HUES64 (cell line): Measurements from ENCODE around the gene RALBP1.
"Not testable (repeated sequence)": the region's sequence is repeated elsewhere in the genome, so short reads cannot be mapped to it uniquely, and the experiment has no call there.

Experiments used
- H3K27ac ChIP-seq: 2 replicates; pipeline ENCODE4 v1.7.0; 2013; ENCODE audit warnings: low read depth, low read length, inconsistent platforms
- H3K27me3 ChIP-seq: 2 replicates; pipeline ENCODE4 v1.6.1; 2013; ENCODE audit warnings: mild to moderate bottlenecking, low read length; ENCODE audit not compliant: insufficient read depth
- H3K36me3 ChIP-seq: 2 replicates; pipeline ENCODE4 v1.6.1; 2013; ENCODE audit warnings: mild to moderate bottlenecking, low read length; ENCODE audit not compliant: insufficient read depth
- H3K4me1 ChIP-seq: 2 replicates; pipeline ENCODE4 v1.6.1; 2013; ENCODE audit warnings: mild to moderate bottlenecking, low read length, moderate library complexity; ENCODE audit not compliant: insufficient read depth
- H3K4me3 ChIP-seq: 2 replicates; pipeline ENCODE4 v1.5.1; 2013; ENCODE audit warnings: mild to moderate bottlenecking, low read length, moderate library complexity
- H3K9ac ChIP-seq: 2 replicates; pipeline ENCODE4 v1.6.1; 2013; ENCODE audit warnings: mild to moderate bottlenecking, low read depth, low read length
- H3K9me3 ChIP-seq: 2 replicates; pipeline ENCODE4 v1.6.1; 2013; ENCODE audit warnings: low read depth, low read length; ENCODE audit not compliant: insufficient read depth
- WGBS: fragments of 150-250, 120-280 bp; methylation state at CpG from one replicate; pipeline ENCODE4 v1.1.7; 2013; ENCODE audit warnings: missing lambda C conversion rate; 5-methylcytosine and 5-hydroxymethylcytosine counted together

The RALBP1 gene

GRCh38 chr18:9482790-9483189 lies 7.5 kb downstream of the RALBP1 start:
- Histone ChIP-seq H3K9me3 (no peaks in the 10 kb centered on the region), H3K9ac (no peak overlapping the region), H3K4me1 (no peaks in the 10 kb centered on the region), H3K27me3 (no peaks in the 10 kb centered on the region), H3K27ac (no peak overlapping the region), H3K4me3 (no peak overlapping the region), H3K36me3 (0 out of 2 replicates have a peak, but pooled peaks cover 6% of the 10 kb centered on the region)
- WGBS = 85% methylated on average over 1 of the region's 1 CpG

GRCh38 chr18:9483526-9483925 lies 8.2 kb downstream of the RALBP1 start:
- no peaks in the 10 kb centered on the region for H3K9me3 ChIP-seq
- no peak overlapping the region for H3K27ac ChIP-seq
- 94% methylated on average over 7 of the region's 7 CpGs for WGBS
- H3K27me3 ChIP-seq = no peaks in the 10 kb centered on the region
- 0 out of 2 replicates have a peak, but pooled peaks cover 6% of the 10 kb centered on the region for H3K36me3 ChIP-seq
- no peak overlapping the region for H3K4me3 ChIP-seq
- H3K4me1 ChIP-seq = no peaks in the 10 kb centered on the region
- H3K9ac ChIP-seq = no peak overlapping the region

- WGBS = 81% methylated on average over 2 of the region's 2 CpGs
- H3K27ac ChIP-seq, H3K4me3 ChIP-seq, H3K4me1 ChIP-seq, H3K36me3 ChIP-seq, H3K9me3 ChIP-seq, H3K27me3 ChIP-seq, H3K9ac ChIP-seq: not testable (repeated sequence)
Observed at GRCh38 chr18:9484856-9485255, 9.5 kb downstream of the RALBP1 start.

- Histone ChIP-seq H3K4me1 (0 out of 2 replicates have a peak, but pooled peaks cover 2% of the 10 kb centered on the region), H3K36me3 (no peaks in the 10 kb centered on the region), H3K27ac (no peak overlapping the region), H3K4me3 (no peak overlapping the region), H3K27me3 (no peaks in the 10 kb centered on the region), H3K9me3 (peaks cover 10% of the 10 kb centered on the region), H3K9ac (no peak overlapping the region)
- WGBS = 94% methylated on average over 4 of the region's 4 CpGs
Observed at GRCh38 chr18:9488538-9488937, 13.2 kb downstream of the RALBP1 start.

GRCh38 chr18:9494778-9495331 lies 19.5 kb downstream of the RALBP1 start:
- Histone ChIP-seq H3K36me3 (no peaks in the 10 kb centered on the region), H3K27me3 (no peaks in the 10 kb centered on the region), H3K4me3 (no peak overlapping the region), H3K27ac (peak overlapping the region; percentile 87), H3K9me3 (peaks cover 10% of the 10 kb centered on the region), H3K9ac (peak overlapping the region; percentile 21; the same call in 1 of the 2 replicates), H3K4me1 (peaks cover 38% of the 10 kb centered on the region)
- 85% methylated on average over 9 of the region's 9 CpGs for WGBS

GRCh38 chr18:9495465-9495864 lies 20.2 kb downstream of the RALBP1 start:
- no peak overlapping the region for H3K4me3 ChIP-seq
- no peaks in the 10 kb centered on the region for H3K27me3 ChIP-seq
- H3K9ac ChIP-seq = peak overlapping the region; percentile 28; the same call in 1 of the 2 replicates
- peaks cover 38% of the 10 kb centered on the region for H3K4me1 ChIP-seq
- H3K36me3 ChIP-seq = no peaks in the 10 kb centered on the region
- peaks cover 10% of the 10 kb centered on the region for H3K9me3 ChIP-seq
- H3K27ac ChIP-seq = peak overlapping the region; percentile 87
- no CpG with 5 or more reads among the region's 1 CpG for WGBS

- peaks cover 38% of the 10 kb centered on the region for H3K4me1 ChIP-seq
- peaks cover 10% of the 10 kb centered on the region for H3K9me3 ChIP-seq
- peak overlapping the region; percentile 28; the same call in 1 of the 2 replicates for H3K9ac ChIP-seq
- no peak overlapping the region for H3K4me3 ChIP-seq
- H3K36me3 ChIP-seq = no peaks in the 10 kb centered on the region
- no peaks in the 10 kb centered on the region for H3K27me3 ChIP-seq
- WGBS = 85% methylated on average over 6 of the region's 6 CpGs
- H3K27ac ChIP-seq = peak overlapping the region; percentile 87
Observed at GRCh38 chr18:9495916-9496705, 20.8 kb downstream of the RALBP1 start.

- no peak overlapping the region for H3K9ac ChIP-seq
- H3K9me3 ChIP-seq = peaks cover 16% of the 10 kb centered on the region
- 73% methylated on average over 4 of the region's 4 CpGs for WGBS
- peaks cover 3% of the 10 kb centered on the region; the same call in 1 of the 2 replicates for H3K36me3 ChIP-seq
- peaks cover 8% of the 10 kb centered on the region for H3K4me1 ChIP-seq
- H3K27ac ChIP-seq = no peak overlapping the region
- H3K27me3 ChIP-seq = no peaks in the 10 kb centered on the region
- no peak overlapping the region for H3K4me3 ChIP-seq
Observed at GRCh38 chr18:9506046-9506792, 30.9 kb downstream of the RALBP1 start.

GRCh38 chr18:9507565-9508088 lies 32.3 kb downstream of the RALBP1 start:
- H3K27ac ChIP-seq = no peak overlapping the region
- peaks cover 12% of the 10 kb centered on the region for H3K4me1 ChIP-seq
- WGBS = 91% methylated on average over 1 of the region's 2 CpGs
- H3K27me3 ChIP-seq = no peaks in the 10 kb centered on the region
- H3K4me3 ChIP-seq = no peak overlapping the region
- no peaks in the 10 kb centered on the region for H3K36me3 ChIP-seq
- no peak overlapping the region for H3K9ac ChIP-seq
- peaks cover 10% of the 10 kb centered on the region for H3K9me3 ChIP-seq

GRCh38 chr18:9508446-9509025 lies 33.2 kb downstream of the RALBP1 start:
- Histone ChIP-seq H3K9me3 (peaks cover 5% of the 10 kb centered on the region; the same call in 1 of the 2 replicates), H3K36me3 (0 out of 2 replicates have a peak, but pooled peaks cover under 1% of the 10 kb centered on the region), H3K27ac (no peak overlapping the region), H3K4me1 (peaks cover 14% of the 10 kb centered on the region), H3K27me3 (no peaks in the 10 kb centered on the region), H3K4me3 (no peak overlapping the region), H3K9ac (no peak overlapping the region)
- WGBS = 100% methylated on average over 1 of the region's 2 CpGs
